Measurements from ENCODE around the gene TBPL1. TPM values are rescaled to one million over a fixed set of nuclear protein-coding genes. Genes with fewer than 3 reads are reported as not detected.
A peak's percentile ranks its signal among the peaks of the same experiment; 100 is the strongest.

TBPL1 gene
- polyA plus RNA-seq, 2 of the 4 experiments (the other 2 are of a cell fraction), result 22.4 to 41.1 TPM

DNA sequence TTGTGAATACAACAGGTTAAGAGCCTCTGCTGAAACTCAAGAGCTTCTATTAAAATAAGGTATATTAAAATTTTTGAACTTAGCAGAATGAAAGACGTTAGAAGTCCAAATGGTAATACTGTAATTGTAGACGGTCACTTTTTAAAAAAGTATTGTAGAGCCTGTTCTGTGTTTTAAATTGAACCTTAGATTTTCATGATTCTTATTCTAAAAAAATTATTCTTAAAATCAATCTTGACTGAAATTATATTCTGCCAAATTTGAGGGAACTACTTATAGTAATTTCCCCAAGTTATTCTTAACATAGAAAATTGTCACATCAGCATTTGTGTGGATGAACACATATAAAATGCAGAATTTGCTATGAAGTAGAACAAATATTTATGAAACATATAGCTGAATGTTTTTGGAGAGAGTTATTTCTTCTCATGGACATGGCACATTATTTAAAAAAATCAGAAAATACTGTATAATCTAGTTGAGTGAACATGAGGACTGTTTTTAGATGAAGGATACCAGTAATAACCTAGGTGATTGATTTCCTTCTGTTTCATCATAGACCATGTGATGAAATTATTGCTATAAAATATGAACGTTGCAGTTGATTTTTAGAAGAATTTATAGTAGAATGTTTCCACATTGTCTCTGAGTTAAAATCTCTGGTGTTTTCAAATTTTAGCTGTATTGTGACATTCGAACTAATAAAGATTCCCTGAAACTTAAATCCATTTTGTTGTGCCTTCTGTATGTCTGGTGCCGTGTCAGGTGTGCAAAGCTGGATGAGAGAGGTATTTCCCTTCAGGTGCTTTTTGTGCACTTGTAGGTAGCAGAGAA lies 2.8 kb downstream of the TBPL1 start:
- CTCF ChIA-PET, result interaction anchor here (0.9 to 3.4 kb wide), 5 partner anchors 10 to 108 kb away, joined by 3 to 11 read pairs (median 7); no protein-coding TSS in a partner anchor
- 90% methylated on average over 5 of the region's 5 CpGs for WGBS (ENCODE audit: missing lambda C conversion rate)
- Histone ChIP-seq H3K27ac (no peak overlapping the region), H3K4me1 (peaks cover 30% of the 10 kb centered on the region), H3K4me3 (no peak overlapping the region), H3K4me2 (no peak overlapping the region; the same call in 1 of the 3 replicates), H3K9me3 (no peaks in the 10 kb centered on the region)
- POLR2A ChIA-PET, result no interaction called here
- FAIRE-seq (no peak), ATAC-seq (no peak), DNase-seq (ENCODE audit: low read depth in 1 of 2, low spot score in 1 of 2) (no peak)
- peak; percentile 91 for TF ChIP-seq MAFK (IDR thresholded peaks at IDR 0.05; ENCODE audit: partially characterized antibody)
- no peak for TF ChIP-seq HOXA7 (CRISPR knock-in tag; IDR thresholded peaks at IDR 0.05)

DNA sequence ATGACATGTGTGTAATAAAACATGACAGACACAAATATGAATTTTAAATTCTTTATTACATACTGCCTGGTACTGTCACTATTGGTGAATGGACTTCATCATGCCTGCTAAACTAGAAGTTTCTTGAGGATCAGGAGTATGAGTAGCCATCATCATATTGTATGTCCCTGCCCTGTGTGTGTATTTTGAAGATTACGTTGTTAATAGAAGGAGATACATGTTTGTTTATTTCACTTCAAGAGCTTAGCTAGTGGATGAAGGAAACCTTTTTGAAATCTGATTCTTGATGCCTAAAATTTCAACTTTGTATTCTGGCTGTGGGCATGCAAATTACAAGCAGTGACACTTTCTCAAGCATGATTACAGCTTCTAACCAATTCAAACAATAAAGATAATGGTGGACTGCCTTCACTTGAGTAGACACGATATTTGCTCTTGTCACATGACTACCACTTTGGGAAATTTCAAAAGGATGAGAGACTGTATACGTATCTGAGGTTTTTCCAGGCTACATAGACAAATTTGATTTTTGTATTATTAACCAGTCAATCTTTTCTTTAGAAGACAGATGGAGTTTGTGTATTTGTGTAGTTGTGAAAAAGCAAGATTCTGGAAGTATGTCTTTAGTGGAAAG lies 3.5 kb downstream of the TBPL1 start:
- FAIRE-seq, result no peak
- CTCF ChIA-PET, result interaction anchor here (0.9 to 1.4 kb wide), 2 partner anchors 9 to 16 kb away, joined by 3 to 4 read pairs; no protein-coding TSS in a partner anchor
- no peaks in the 10 kb centered on the region for H3K9me3 ChIP-seq

DNA sequence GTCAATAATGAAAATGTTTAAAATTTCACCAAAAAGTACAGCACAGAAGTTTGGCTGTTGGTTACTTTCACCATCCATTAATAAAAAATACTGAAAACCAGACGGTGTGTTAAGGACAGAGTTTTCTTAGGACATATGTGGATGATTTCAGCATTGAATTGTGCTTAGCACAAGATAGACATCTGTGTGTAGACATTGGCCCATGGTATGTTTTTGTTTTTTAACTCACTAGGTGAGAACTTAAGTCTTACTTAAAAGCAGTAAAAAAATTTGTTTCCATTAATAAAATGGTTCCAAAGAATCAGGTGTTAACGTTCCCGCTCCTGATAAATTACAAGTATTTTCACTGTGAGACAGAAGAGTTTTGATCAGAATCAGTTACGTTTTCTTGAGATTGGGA lies 4.2 kb downstream of the TBPL1 start:
- CTCF ChIA-PET, result interaction anchor here (1.7 kb wide), 1 partner anchor 106 kb away, joined by 5 read pairs; no protein-coding TSS in a partner anchor
- no peak for ATAC-seq
- peaks cover 27% of the 10 kb centered on the region for H3K4me1 ChIP-seq
- DNase-seq (ENCODE audit: low read depth in 1 of 2, low spot score in 1 of 2), result no peak
- POLR2A ChIA-PET, result no interaction called here
- H3K9me3 ChIP-seq, result no peaks in the 10 kb centered on the region
- FAIRE-seq, result no peak
- no peak overlapping the region for H3K4me3 ChIP-seq
- H3K27ac ChIP-seq, result no peak overlapping the region
- WGBS (ENCODE audit: missing lambda C conversion rate), result 96% methylated on average over 4 of the region's 4 CpGs
- no peak overlapping the region for H3K4me2 ChIP-seq
- no peak for TF ChIP-seq CBX2 (IDR thresholded peaks at IDR 0.05; ENCODE audit: borderline replicate concordance, low read depth)
- no peak for TF ChIP-seq NFE2L2 (conservative IDR thresholded peaks at IDR 0.05; ENCODE audit: low read length)
- TF ChIP-seq TP53 (CRISPR knock-in tag; IDR thresholded peaks at IDR 0.05), result no peak
- TF ChIP-seq EHMT2 (IDR thresholded peaks at IDR 0.05; ENCODE audit: low read depth), result no peak
- no peak for TF ChIP-seq CEBPB (IDR thresholded peaks at IDR 0.05)
- TF ChIP-seq ZSCAN20 (CRISPR knock-in tag; IDR thresholded peaks at IDR 0.05), result no peak
- no peak for TF ChIP-seq PHF8 (IDR thresholded peaks at IDR 0.05; ENCODE audit: borderline replicate concordance, low read depth)
- TF ChIP-seq HOXA7 (CRISPR knock-in tag; IDR thresholded peaks at IDR 0.05), result no peak
- TF ChIP-seq, protein P1, sequence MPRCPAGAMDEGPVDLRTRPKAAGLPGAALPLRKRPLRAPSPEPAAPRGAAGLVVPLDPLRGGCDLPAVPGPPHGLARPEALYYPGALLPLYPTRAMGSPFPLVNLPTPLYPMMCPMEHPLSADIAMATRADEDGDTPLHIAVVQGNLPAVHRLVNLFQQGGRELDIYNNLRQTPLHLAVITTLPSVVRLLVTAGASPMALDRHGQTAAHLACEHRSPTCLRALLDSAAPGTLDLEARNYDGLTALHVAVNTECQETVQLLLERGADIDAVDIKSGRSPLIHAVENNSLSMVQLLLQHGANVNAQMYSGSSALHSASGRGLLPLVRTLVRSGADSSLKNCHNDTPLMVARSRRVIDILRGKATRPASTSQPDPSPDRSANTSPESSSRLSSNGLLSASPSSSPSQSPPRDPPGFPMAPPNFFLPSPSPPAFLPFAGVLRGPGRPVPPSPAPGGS (IDR thresholded peaks at IDR 0.05), result no peak
- TF ChIP-seq, protein P2, sequence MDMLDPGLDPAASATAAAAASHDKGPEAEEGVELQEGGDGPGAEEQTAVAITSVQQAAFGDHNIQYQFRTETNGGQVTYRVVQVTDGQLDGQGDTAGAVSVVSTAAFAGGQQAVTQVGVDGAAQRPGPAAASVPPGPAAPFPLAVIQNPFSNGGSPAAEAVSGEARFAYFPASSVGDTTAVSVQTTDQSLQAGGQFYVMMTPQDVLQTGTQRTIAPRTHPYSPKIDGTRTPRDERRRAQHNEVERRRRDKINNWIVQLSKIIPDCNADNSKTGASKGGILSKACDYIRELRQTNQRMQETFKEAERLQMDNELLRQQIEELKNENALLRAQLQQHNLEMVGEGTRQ (IDR thresholded peaks at IDR 0.05), result no peak
- TF ChIP-seq MAZ (IDR thresholded peaks at IDR 0.05; ENCODE audit: borderline replicate concordance, low read depth, low read length), result no peak

More for the DNA sequence above, 3.5 kb downstream of the TBPL1 start:
- no peak overlapping the region; the same call in 2 of the 3 replicates for H3K4me2 ChIP-seq
- POLR2A ChIA-PET, result no interaction called here
- peaks cover 23% of the 10 kb centered on the region for H3K4me1 ChIP-seq
- H3K27ac ChIP-seq, result no peak overlapping the region
- DNase-seq (ENCODE audit: low read depth in 1 of 2, low spot score in 1 of 2), result no peak
- 87% methylated on average over 3 of the region's 3 CpGs for WGBS (ENCODE audit: missing lambda C conversion rate)
- no peak overlapping the region for H3K4me3 ChIP-seq
- TF ChIP-seq RAD21 (conservative IDR thresholded peaks at IDR 0.05 in 1 of 2, IDR thresholded peaks at IDR 0.05 in 1 of 2) (no peak), EHF (CRISPR knock-in tag; IDR thresholded peaks at IDR 0.05) (no peak), CHD2 (IDR thresholded peaks at IDR 0.05; ENCODE audit: low read length, partially characterized antibody) (no peak), CBX8 (IDR thresholded peaks at IDR 0.05) (no peak), HOXA7 (CRISPR knock-in tag; IDR thresholded peaks at IDR 0.05) (no peak), GATA3 (IDR thresholded peaks at IDR 0.05; ENCODE audit: borderline replicate concordance) (no peak), SMC3 (IDR thresholded peaks at IDR 0.05) (no peak), SREBF2 (IDR thresholded peaks at IDR 0.05) (no peak), ZNF302 (CRISPR knock-in tag; IDR thresholded peaks at IDR 0.05) (no peak), ZC3H11A (IDR thresholded peaks at IDR 0.05) (no peak), MAFK (IDR thresholded peaks at IDR 0.05; ENCODE audit: partially characterized antibody) (no peak), POLR2AphosphoS2 (conservative IDR thresholded peaks at IDR 0.05; ENCODE audit: low read length) (no peak), PHF8 (IDR thresholded peaks at IDR 0.05; ENCODE audit: borderline replicate concordance, low read depth) (no peak)
- TF ChIP-seq, protein P3, sequence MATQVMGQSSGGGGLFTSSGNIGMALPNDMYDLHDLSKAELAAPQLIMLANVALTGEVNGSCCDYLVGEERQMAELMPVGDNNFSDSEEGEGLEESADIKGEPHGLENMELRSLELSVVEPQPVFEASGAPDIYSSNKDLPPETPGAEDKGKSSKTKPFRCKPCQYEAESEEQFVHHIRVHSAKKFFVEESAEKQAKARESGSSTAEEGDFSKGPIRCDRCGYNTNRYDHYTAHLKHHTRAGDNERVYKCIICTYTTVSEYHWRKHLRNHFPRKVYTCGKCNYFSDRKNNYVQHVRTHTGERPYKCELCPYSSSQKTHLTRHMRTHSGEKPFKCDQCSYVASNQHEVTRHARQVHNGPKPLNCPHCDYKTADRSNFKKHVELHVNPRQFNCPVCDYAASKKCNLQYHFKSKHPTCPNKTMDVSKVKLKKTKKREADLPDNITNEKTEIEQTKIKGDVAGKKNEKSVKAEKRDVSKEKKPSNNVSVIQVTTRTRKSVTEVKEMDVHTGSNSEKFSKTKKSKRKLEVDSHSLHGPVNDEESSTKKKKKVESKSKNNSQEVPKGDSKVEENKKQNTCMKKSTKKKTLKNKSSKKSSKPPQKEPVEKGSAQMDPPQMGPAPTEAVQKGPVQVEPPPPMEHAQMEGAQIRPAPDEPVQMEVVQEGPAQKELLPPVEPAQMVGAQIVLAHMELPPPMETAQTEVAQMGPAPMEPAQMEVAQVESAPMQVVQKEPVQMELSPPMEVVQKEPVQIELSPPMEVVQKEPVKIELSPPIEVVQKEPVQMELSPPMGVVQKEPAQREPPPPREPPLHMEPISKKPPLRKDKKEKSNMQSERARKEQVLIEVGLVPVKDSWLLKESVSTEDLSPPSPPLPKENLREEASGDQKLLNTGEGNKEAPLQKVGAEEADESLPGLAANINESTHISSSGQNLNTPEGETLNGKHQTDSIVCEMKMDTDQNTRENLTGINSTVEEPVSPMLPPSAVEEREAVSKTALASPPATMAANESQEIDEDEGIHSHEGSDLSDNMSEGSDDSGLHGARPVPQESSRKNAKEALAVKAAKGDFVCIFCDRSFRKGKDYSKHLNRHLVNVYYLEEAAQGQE (IDR thresholded peaks at IDR 0.05), result no peak
- TF ChIP-seq, protein P4, sequence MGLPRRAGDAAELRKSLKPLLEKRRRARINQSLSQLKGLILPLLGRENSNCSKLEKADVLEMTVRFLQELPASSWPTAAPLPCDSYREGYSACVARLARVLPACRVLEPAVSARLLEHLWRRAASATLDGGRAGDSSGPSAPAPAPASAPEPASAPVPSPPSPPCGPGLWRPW (IDR thresholded peaks at IDR 0.05), result no peak
- TF ChIP-seq, protein P5, sequence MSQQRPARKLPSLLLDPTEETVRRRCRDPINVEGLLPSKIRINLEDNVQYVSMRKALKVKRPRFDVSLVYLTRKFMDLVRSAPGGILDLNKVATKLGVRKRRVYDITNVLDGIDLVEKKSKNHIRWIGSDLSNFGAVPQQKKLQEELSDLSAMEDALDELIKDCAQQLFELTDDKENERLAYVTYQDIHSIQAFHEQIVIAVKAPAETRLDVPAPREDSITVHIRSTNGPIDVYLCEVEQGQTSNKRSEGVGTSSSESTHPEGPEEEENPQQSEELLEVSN (IDR thresholded peaks at IDR 0.05; ENCODE audit: borderline replicate concordance, low read depth), result no peak
- TF ChIP-seq, protein P6, sequence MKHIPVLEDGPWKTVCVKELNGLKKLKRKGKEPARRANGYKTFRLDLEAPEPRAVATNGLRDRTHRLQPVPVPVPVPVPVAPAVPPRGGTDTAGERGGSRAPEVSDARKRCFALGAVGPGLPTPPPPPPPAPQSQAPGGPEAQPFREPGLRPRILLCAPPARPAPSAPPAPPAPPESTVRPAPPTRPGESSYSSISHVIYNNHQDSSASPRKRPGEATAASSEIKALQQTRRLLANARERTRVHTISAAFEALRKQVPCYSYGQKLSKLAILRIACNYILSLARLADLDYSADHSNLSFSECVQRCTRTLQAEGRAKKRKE (CRISPR knock-in tag; IDR thresholded peaks at IDR 0.05; ENCODE audit: low read depth), result no peak
- ATAC-seq, result no peak
